H1 (cell line): ENCODE measurements around the gene CFAP92. TPM values are rescaled to one million over a fixed set of nuclear protein-coding genes. Genes with fewer than 3 reads are reported as not detected.

Source experiments
- CTCF ChIA-PET: fragments of 300-600 bp; sonication (Branson Sonifier 250); formaldehyde crosslinking; loops from one replicate; lab custom pipeline; 2021; ENCODE audit not compliant: partially characterized antibody; lab: Charles Lee
- POLR2A ChIA-PET: fragments of 300-600 bp; sonication (Branson Sonifier 250); formaldehyde crosslinking; loops from one replicate; lab custom pipeline; 2021; ENCODE audit warnings: inconsistent platforms; ENCODE audit not compliant: partially characterized antibody; lab: Charles Lee
- DNase-seq, 2 experiments: peaks; one replicate each; pipeline versions ENCODE4 v3.0.0 to v3.0.0-alpha.2; 2010 to 2022; ENCODE audit warnings: low spot score in 2 of 2, low read depth in 1 of 2, mixed read lengths in 1 of 2
- FAIRE-seq: peaks from 2 replicates; lab custom pipeline; 2011; peaks lifted over from hg19 to GRCh38; lab: Jason Lieb, UNC
- H2AFZ ChIP-seq: 2 replicates; pipeline ENCODE4 v1.8.1; 2012; ENCODE audit warnings: low read length, inconsistent platforms
- H2AK5ac ChIP-seq: 2 replicates; pipeline ENCODE4 v1.6.1; 2013; ENCODE audit warnings: low read depth, low read length
- H2BK120ac ChIP-seq: replicated peaks from 2 replicates; pipeline ENCODE3; 2013; ENCODE audit warnings: low read depth, low read length, inconsistent platforms
- H2BK12ac ChIP-seq: 2 replicates; pipeline ENCODE4 v1.6.1; 2013; ENCODE audit warnings: low read depth, low read length
- H2BK15ac ChIP-seq: 2 replicates; pipeline ENCODE4 v1.6.1; 2013; ENCODE audit warnings: low read length
- H2BK20ac ChIP-seq: 2 replicates; pipeline ENCODE4 v1.6.1; 2013; ENCODE audit warnings: low read length
- H2BK5ac ChIP-seq: 2 replicates; pipeline ENCODE4 v1.6.1; 2013; ENCODE audit warnings: low read depth, low read length
- H3K14ac ChIP-seq: 2 replicates; pipeline ENCODE4 v1.6.1; 2013; ENCODE audit warnings: inconsistent platforms; ENCODE audit not compliant: insufficient read length
- H3K18ac ChIP-seq: 2 replicates; pipeline ENCODE4 v1.6.1; 2013; ENCODE audit warnings: low read length; ENCODE audit errors: extremely low read depth
- H3K23ac ChIP-seq: 2 replicates; pipeline ENCODE4 v1.6.1; 2013; ENCODE audit warnings: inconsistent platforms; ENCODE audit not compliant: insufficient read length
- H3K23me2 ChIP-seq: 2 replicates; pipeline ENCODE4 v1.6.1; 2013; ENCODE audit warnings: low read depth, low read length
- H3K27ac ChIP-seq: 2 replicates; pipeline ENCODE4 v1.6.1; 2011; ENCODE audit warnings: low read depth, low read length, inconsistent platforms
- H3K27me3 ChIP-seq, 4 experiments: replicated peaks in 1 of 4; 1 replicate in 1 of 4; 2 replicates in 3 of 4; pipeline versions ENCODE4 v1.6.1 to v1.8.1; 2011 to 2013; ENCODE audit warnings: low read length in 3 of 4, mild to moderate bottlenecking in 3 of 4, inconsistent platforms in 2 of 4, mixed read lengths in 2 of 4, moderate library complexity in 1 of 4; ENCODE audit not compliant: control insufficient read depth in 3 of 4, insufficient read depth in 3 of 4; ENCODE audit errors: extremely low read depth in 1 of 4
- H3K36me3 ChIP-seq, 4 experiments: 2 replicates each; pipeline versions ENCODE4 v1.6.1 to v1.8.1; 2011 to 2013; ENCODE audit warnings: mild to moderate bottlenecking in 4 of 4, low read length in 3 of 4, moderate library complexity in 2 of 4, control low read depth in 1 of 4, inconsistent platforms in 1 of 4; ENCODE audit not compliant: insufficient read depth in 4 of 4, control insufficient read depth in 2 of 4
- H3K4ac ChIP-seq: replicated peaks from 2 replicates; pipeline ENCODE3; 2013; ENCODE audit warnings: low read length, low read depth, mixed read lengths, inconsistent platforms; ENCODE audit not compliant: insufficient read length
- H3K4me1 ChIP-seq, 4 experiments: replicated peaks in 1 of 4; 1 replicate in 1 of 4; 2 replicates in 3 of 4; pipeline versions ENCODE4 v1.6.1 to v1.8.1; 2011 to 2013; ENCODE audit warnings: low read length in 3 of 4, inconsistent platforms in 2 of 4, mixed read lengths in 1 of 4; ENCODE audit not compliant: insufficient read depth in 4 of 4, control insufficient read depth in 3 of 4
- H3K4me2 ChIP-seq, 2 experiments: 2 replicates each; pipeline versions ENCODE4 v1.6.1 to v1.8.1; 2011 to 2013; ENCODE audit warnings: low read depth in 2 of 2, low read length in 2 of 2, control low read depth in 1 of 2, inconsistent platforms in 1 of 2, mild to moderate bottlenecking in 1 of 2; ENCODE audit not compliant: insufficient read depth in 1 of 2
- H3K4me3 ChIP-seq, 4 experiments: fragments of 200-600, 300-600 bp in 1 of 4; sonication (generic), shearing (Covaris generic), sonication (Bioruptor Twin) in 1 of 4; 2 replicates each; pipeline versions ENCODE4 v1.5.1 to v1.8.1; 2011 to 2016; ENCODE audit warnings: low read length in 4 of 4, low read depth in 3 of 4, control low read depth in 2 of 4, inconsistent platforms in 2 of 4, mild to moderate bottlenecking in 2 of 4, mixed read lengths in 1 of 4, moderate library complexity in 1 of 4; ENCODE audit not compliant: insufficient read depth in 2 of 4; ENCODE audit errors: extremely low read depth in 1 of 4
- H3K56ac ChIP-seq: replicated peaks from 2 replicates; pipeline ENCODE3; 2013; ENCODE audit warnings: low read depth, mild to moderate bottlenecking, mixed read lengths, low read length, inconsistent platforms; ENCODE audit not compliant: insufficient read length
- H3K79me1 ChIP-seq: 2 replicates; pipeline ENCODE4 v1.6.1; 2013; ENCODE audit warnings: low read depth, low read length, control low read depth
- H3K79me2 ChIP-seq, 2 experiments: 2 replicates each; pipeline versions ENCODE4 v1.6.1 to v1.8.1; 2012 to 2013; ENCODE audit warnings: low read length in 2 of 2, mild to moderate bottlenecking in 2 of 2, inconsistent platforms in 1 of 2; ENCODE audit not compliant: insufficient read depth in 2 of 2, control insufficient read depth in 1 of 2
- H3K9ac ChIP-seq, 4 experiments: replicated peaks in 1 of 4; 1 replicate in 1 of 4; 2 replicates in 3 of 4; pipeline versions ENCODE4 v1.6.1 to v1.8.1; 2011 to 2013; ENCODE audit warnings: low read depth in 3 of 4, low read length in 3 of 4, control low read depth in 2 of 4, mild to moderate bottlenecking in 2 of 4, moderate library complexity in 2 of 4, inconsistent platforms in 1 of 4; ENCODE audit errors: extremely low read depth in 1 of 4
- H3K9me3 ChIP-seq, 2 experiments: 2 replicates each; pipeline versions ENCODE4 v1.6.1 to v1.8.1; 2012 to 2013; ENCODE audit warnings: mild to moderate bottlenecking in 2 of 2, moderate library complexity in 2 of 2, control low read depth in 1 of 2, inconsistent platforms in 1 of 2, low read depth in 1 of 2, low read length in 1 of 2, mixed read lengths in 1 of 2; ENCODE audit not compliant: insufficient read depth in 2 of 2
- H4K20me1 ChIP-seq, 2 experiments: replicated peaks in 1 of 2; 2 replicates each; pipeline versions ENCODE3 to v1.8.1; 2011 to 2013; ENCODE audit warnings: inconsistent platforms in 2 of 2, low read length in 2 of 2, mild to moderate bottlenecking in 1 of 2; ENCODE audit not compliant: insufficient read depth in 2 of 2, control insufficient read depth in 1 of 2
- H4K5ac ChIP-seq: 2 replicates; pipeline ENCODE4 v1.6.1; 2013; ENCODE audit warnings: low read length, low read depth, mixed read lengths, inconsistent platforms; ENCODE audit not compliant: insufficient read length
- H4K8ac ChIP-seq: 2 replicates; pipeline ENCODE4 v1.8.0; 2013; ENCODE audit warnings: mild to moderate bottlenecking, moderate library complexity, low read length, inconsistent platforms; ENCODE audit not compliant: insufficient read depth; ENCODE audit errors: extremely low read depth
- H4K91ac ChIP-seq: replicated peaks from 2 replicates; pipeline ENCODE3; 2013; ENCODE audit warnings: low read length, mixed read lengths, inconsistent platforms; ENCODE audit not compliant: insufficient read length
- CBX5 ChIP-seq: fragments of 300-800, 300-1000 bp; sonication (generic); IDR thresholded peaks from 2 replicates; pipeline ENCODE4 v1.7.1; 2016; ENCODE audit warnings: antibody characterized with exemption, low read length, low read depth
- JUN ChIP-seq: IDR thresholded peaks from 2 replicates; pipeline ENCODE4 v1.6.1; 2011; ENCODE audit warnings: low read depth, mild to moderate bottlenecking, improper control_type of control experiment, low read length
- JUND ChIP-seq: IDR thresholded peaks from 2 replicates; pipeline ENCODE4 v1.6.1; 2011; ENCODE audit warnings: mild to moderate bottlenecking, improper control_type of control experiment, low read length
- KDM4A ChIP-seq: IDR thresholded peaks from one replicate; pipeline ENCODE4 v1.7.1; 2012; ENCODE audit warnings: low read depth, mild to moderate bottlenecking, moderate library complexity, low read length, inconsistent platforms; ENCODE audit not compliant: severe bottlenecking
- NRF1 ChIP-seq: IDR thresholded peaks from 2 replicates; pipeline ENCODE4 v1.6.1; 2011; ENCODE audit warnings: mild to moderate bottlenecking, low read depth, low read length, improper control_type of control experiment
- POU5F1 ChIP-seq: IDR thresholded peaks from 2 replicates; pipeline ENCODE4 v1.6.1; 2011; ENCODE audit warnings: low read depth, mild to moderate bottlenecking, low read length, moderate library complexity
- RNF2 ChIP-seq: fragments of 200-900, 300-1000 bp; sonication (generic); IDR thresholded peaks from 2 replicates; pipeline ENCODE4 v1.7.1; 2016; ENCODE audit warnings: borderline replicate concordance, low read depth, mild to moderate bottlenecking, antibody characterized with exemption, low read length; ENCODE audit not compliant: poor library complexity, severe bottlenecking; ENCODE audit errors: missing control alignments
- SIRT6 ChIP-seq: IDR thresholded peaks from one replicate; pipeline ENCODE4 v1.7.1; 2012; ENCODE audit warnings: low read length, inconsistent platforms
- TCF12 ChIP-seq: IDR thresholded peaks from 2 replicates; pipeline ENCODE4 v1.6.1; 2011; ENCODE audit warnings: low read depth, mild to moderate bottlenecking, low read length
- WGBS, 2 experiments: shearing (Covaris generic) in 1 of 2; methylation state at CpG; one replicate each; pipeline versions ENCODE4 v1.1.6 to v1.1.7; 2013 to 2015; ENCODE audit warnings: low lambda C conversion rate in 2 of 2, mixed read lengths in 2 of 2, inconsistent platforms in 1 of 2, low coverage in 1 of 2, missing lambda C conversion rate in 1 of 2; ENCODE audit not compliant: insufficient replicate concordance in 2 of 2, insufficient coverage in 1 of 2, insufficient read length in 1 of 2; ENCODE audit errors: extremely low coverage in 1 of 2, missing lambda C conversion rate in 1 of 2; 5-methylcytosine and 5-hydroxymethylcytosine counted together
- polyA plus RNA-seq, 7 experiments: library from polyadenylated mRNA; depleted of rRNA in 3 of 7; stranded (reverse) in 5 of 7; unstranded in 2 of 7; fragments of >200 nt in 5 of 7; fragments of 200-250 nt in 2 of 7; gene quantifications; 1 replicate in 5 of 7; 2 replicates in 1 of 7; 4 replicates in 1 of 7; pipeline versions ENCODE4 v1.2.1 to v1.2.3, GENCODE V29; 2011 to 2013; ENCODE audit warnings: missing spikeins in 2 of 7, mixed read lengths in 2 of 7
- total RNA-seq: library from RNA; stranded (reverse); fragmentation: NEBNext Ultra II Directional; extraction: Animal tissue kit (Norgen Biotek cat#: 25700); gene quantifications from 2 replicates; pipeline ENCODE4 v1.2.1, GENCODE V29; 2021
- TF ChIP-seq, protein P1 (sequence below): IDR thresholded peaks from 2 replicates; pipeline ENCODE4 v1.6.1; 2011; ENCODE audit warnings: low read depth, mild to moderate bottlenecking, low read length; ENCODE audit not compliant: insufficient read depth
- TF ChIP-seq, protein P2 (sequence below): IDR thresholded peaks from 2 replicates; pipeline ENCODE4 v1.6.1; 2012; ENCODE audit warnings: inconsistent platforms

The CFAP92 gene
- total and polyA plus RNA-seq, 2 of the 8 experiments (the other 6 are each of a cell fraction or from before 2014, with no cell fraction given): 0.77 to 2.0 TPM

GRCh38 chr3:128914966-128915645 is 78.8 kb downstream of the CFAP92 start:
- Histone ChIP-seq H4K91ac (no peak overlapping the region), H3K23ac (no peak overlapping the region)
- TF ChIP-seq JUND: no peak
- TF ChIP-seq, protein P1, sequence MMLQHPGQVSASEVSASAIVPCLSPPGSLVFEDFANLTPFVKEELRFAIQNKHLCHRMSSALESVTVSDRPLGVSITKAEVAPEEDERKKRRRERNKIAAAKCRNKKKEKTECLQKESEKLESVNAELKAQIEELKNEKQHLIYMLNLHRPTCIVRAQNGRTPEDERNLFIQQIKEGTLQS: no peak
- TF ChIP-seq KDM4A: no peak
- TF ChIP-seq CBX5: no peak
- no peak for TF ChIP-seq NRF1
- no peak for TF ChIP-seq POU5F1
- no peak for TF ChIP-seq JUN
- TF ChIP-seq SIRT6: no peak
- no peak for TF ChIP-seq TCF12
- TF ChIP-seq, protein P2, sequence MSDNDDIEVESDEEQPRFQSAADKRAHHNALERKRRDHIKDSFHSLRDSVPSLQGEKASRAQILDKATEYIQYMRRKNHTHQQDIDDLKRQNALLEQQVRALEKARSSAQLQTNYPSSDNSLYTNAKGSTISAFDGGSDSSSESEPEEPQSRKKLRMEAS: no peak
- no peak for TF ChIP-seq RNF2

More at GRCh38 chr3:128914966-128915645, 78.8 kb downstream of the CFAP92 start:
- Histone ChIP-seq H3K79me1 (no peaks in the 10 kb centered on the region), H2AFZ (no peak overlapping the region), H3K27me3 (no peaks in the 10 kb centered on the region), H3K4me1 (no peaks in the 10 kb centered on the region), H3K36me3 (peaks cover 13 to 63% (median 49%) of the 10 kb centered on the region in 4 experiments), H3K18ac (no peak overlapping the region), H3K56ac (no peak overlapping the region), H3K23me2 (no peaks in the 10 kb centered on the region), H2BK12ac (no peak overlapping the region), H4K5ac (no peak overlapping the region), H4K20me1 (no peaks in the 10 kb centered on the region), H3K4me2 (no peak overlapping the region), H4K8ac (no peak overlapping the region), H3K9me3 (peaks cover 7 to 8% of the 10 kb centered on the region in 2 experiments), H3K79me2 (no peaks in the 10 kb centered on the region), H2BK5ac (no peak overlapping the region), H3K9ac (no peak overlapping the region), H2BK120ac (no peak overlapping the region), H3K4ac (no peak overlapping the region), H2AK5ac (no peak overlapping the region), H2BK15ac (no peak overlapping the region), H3K27ac (no peak overlapping the region), H2BK20ac (no peak overlapping the region), H3K14ac (no peak overlapping the region), H3K4me3 (no peak overlapping the region)
- ChIA-PET POLR2A (interaction anchor here (0.9 to 1.4 kb wide), 4 partner anchors 9 to 36 kb away, joined by 3 to 4 read pairs (median 4); partner anchors contain the start of gene ACAD9), CTCF (no interaction called here)
- DNase-seq: no peak
- 95% methylated on average over 10 of the region's 10 CpGs; no CpG with 5 or more reads in 1 of the 2 experiments for WGBS, 2 experiments
- FAIRE-seq: no peak
